ENCODE results near the gene MDM4. TPM values are rescaled to one million over a fixed set of nuclear protein-coding genes. Genes with fewer than 3 reads are reported as not detected.

Gene MDM4
- total RNA-seq, 4 donors from 2014 or later = 21.6 to 51.1 (median 28.5) TPM

- no peaks in the 10 kb centered on the region for H3K27me3 ChIP-seq
- no peak overlapping the region for H3K4me3 ChIP-seq
- no peak for DNase-seq (ENCODE audit: extremely low spot score)
- whole genome bisulfite sequencing = 54% methylated on average over 2 of the region's 2 CpGs
- H3K9me3 ChIP-seq = no peaks in the 10 kb centered on the region
- H3K4me1 ChIP-seq = no peaks in the 10 kb centered on the region
- H3K36me3 ChIP-seq = peaks cover 72 to 100% (median 95%) of the 10 kb centered on the region in 4 donors
- TF ChIP-seq CTCF (IDR thresholded peaks at IDR 0.05) (no peak), POLR2A (IDR thresholded peaks at IDR 0.05; ENCODE audit: low read depth) (no peak)
- peak overlapping the region in 1 of 4 donors; percentile 18 for H3K27ac ChIP-seq (replicated peaks in 1 of 4)
- intact Hi-C loops (cut with DNase I) = no loop called here
Observed at GRCh38 chr1:204545881-204546280, 29.7 kb downstream of the MDM4 start.

DNA sequence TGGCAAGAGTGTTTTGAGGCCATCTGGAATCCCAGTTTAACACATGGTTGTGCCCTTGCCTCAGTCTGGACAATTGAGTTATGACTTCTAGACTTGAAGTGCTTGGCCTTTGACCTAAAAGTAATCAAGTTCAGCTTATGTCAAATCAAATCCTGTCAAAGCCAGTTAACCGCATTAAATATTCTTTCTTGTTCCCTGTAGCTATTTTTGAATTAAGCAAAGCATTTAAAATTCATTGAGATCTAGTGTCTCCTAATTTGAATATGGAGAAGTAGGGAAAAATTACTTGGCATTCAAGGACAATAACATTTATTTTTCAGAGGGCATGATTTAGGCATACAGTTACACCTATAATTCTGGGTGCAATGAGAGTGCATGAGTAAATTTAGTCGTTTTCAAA is 32.1 kb downstream of the MDM4 start:
- no peaks in the 10 kb centered on the region for H3K4me1 ChIP-seq
- H3K27me3 ChIP-seq = no peaks in the 10 kb centered on the region
- no peak for DNase-seq (ENCODE audit: extremely low spot score)
- no peak overlapping the region for H3K27ac ChIP-seq (replicated peaks in 1 of 4)
- peaks cover 65 to 100% (median 84%) of the 10 kb centered on the region in 4 donors for H3K36me3 ChIP-seq
- intact Hi-C loops (cut with DNase I) = no loop called here
- 87% methylated on average over 2 of the region's 2 CpGs for WGBS
- TF ChIP-seq CTCF (IDR thresholded peaks at IDR 0.05) = no peak
- TF ChIP-seq EP300 (IDR thresholded peaks at IDR 0.05) = no peak
- TF ChIP-seq POLR2AphosphoS5 (IDR thresholded peaks at IDR 0.05) = no peak
- no peak for TF ChIP-seq POLR2A (IDR thresholded peaks at IDR 0.05; ENCODE audit: low read depth)
- H3K4me3 ChIP-seq = no peak overlapping the region
- H3K9me3 ChIP-seq = no peaks in the 10 kb centered on the region

DNA sequence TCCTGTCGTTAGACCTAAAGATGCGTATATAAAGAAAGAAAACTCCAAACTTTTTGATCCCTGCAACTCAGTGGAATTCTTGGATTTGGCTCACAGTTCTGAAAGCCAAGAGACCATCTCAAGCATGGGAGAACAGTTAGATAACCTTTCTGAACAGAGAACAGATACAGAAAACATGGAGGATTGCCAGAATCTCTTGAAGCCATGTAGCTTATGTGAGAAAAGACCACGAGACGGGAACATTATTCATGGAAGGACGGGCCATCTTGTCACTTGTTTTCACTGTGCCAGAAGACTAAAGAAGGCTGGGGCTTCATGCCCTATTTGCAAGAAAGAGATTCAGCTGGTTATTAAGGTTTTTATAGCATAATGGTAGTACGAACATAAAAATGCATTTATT is 33.1 kb downstream of the MDM4 start:
- H3K27me3 ChIP-seq = no peaks in the 10 kb centered on the region
- TF ChIP-seq EP300 (IDR thresholded peaks at IDR 0.05) = no peak
- TF ChIP-seq CTCF (IDR thresholded peaks at IDR 0.05) = no peak
- TF ChIP-seq POLR2AphosphoS5 (IDR thresholded peaks at IDR 0.05) = no peak
- no peak for TF ChIP-seq POLR2A (IDR thresholded peaks at IDR 0.05; ENCODE audit: low read depth)
- H3K4me3 ChIP-seq = no peak overlapping the region
- intact Hi-C loops (cut with DNase I) = no loop called here
- DNase-seq (ENCODE audit: extremely low spot score) = no peak
- no peaks in the 10 kb centered on the region for H3K9me3 ChIP-seq
- 82% methylated on average over 6 of the region's 6 CpGs for WGBS
- H3K27ac ChIP-seq (replicated peaks in 1 of 4) = no peak overlapping the region
- peaks cover 60 to 98% (median 78%) of the 10 kb centered on the region in 4 donors for H3K36me3 ChIP-seq
- no peaks in the 10 kb centered on the region for H3K4me1 ChIP-seq

DNA sequence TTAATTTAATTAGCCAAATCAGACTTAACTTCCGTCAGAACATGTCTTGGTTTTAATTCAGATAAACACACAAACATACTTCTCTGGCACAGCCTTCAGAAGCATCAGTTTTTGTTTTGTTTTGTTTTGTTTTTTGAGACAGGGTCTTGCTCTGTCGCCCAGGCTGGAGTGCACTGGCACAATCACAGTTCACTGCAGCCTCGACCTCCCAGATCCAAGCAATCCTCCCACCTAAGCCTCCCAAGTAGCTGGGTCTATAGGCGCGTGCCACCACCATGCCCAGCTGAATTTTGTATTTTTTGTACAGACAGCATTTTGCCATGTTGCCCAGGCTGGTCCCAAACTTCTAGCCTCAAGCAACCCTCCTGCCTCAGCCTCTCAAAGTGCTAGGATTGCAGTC is 34.7 kb downstream of the MDM4 start:
- Histone ChIP-seq H3K27ac (replicated peaks in 1 of 4) (no peak overlapping the region), H3K27me3 (no peaks in the 10 kb centered on the region), H3K4me3 (no peak overlapping the region), H3K9me3 (no peaks in the 10 kb centered on the region), H3K4me1 (no peaks in the 10 kb centered on the region), H3K36me3 (peaks cover 51 to 88% (median 69%) of the 10 kb centered on the region in 4 donors)
- TF ChIP-seq POLR2AphosphoS5 (IDR thresholded peaks at IDR 0.05) (no peak), CTCF (IDR thresholded peaks at IDR 0.05) (no peak), EP300 (IDR thresholded peaks at IDR 0.05) (no peak), POLR2A (IDR thresholded peaks at IDR 0.05; ENCODE audit: low read depth) (no peak)
- WGBS = 85% methylated on average over 5 of the region's 5 CpGs
- intact Hi-C loops (cut with DNase I) = no loop called here
- no peak for DNase-seq (ENCODE audit: extremely low spot score)

DNA sequence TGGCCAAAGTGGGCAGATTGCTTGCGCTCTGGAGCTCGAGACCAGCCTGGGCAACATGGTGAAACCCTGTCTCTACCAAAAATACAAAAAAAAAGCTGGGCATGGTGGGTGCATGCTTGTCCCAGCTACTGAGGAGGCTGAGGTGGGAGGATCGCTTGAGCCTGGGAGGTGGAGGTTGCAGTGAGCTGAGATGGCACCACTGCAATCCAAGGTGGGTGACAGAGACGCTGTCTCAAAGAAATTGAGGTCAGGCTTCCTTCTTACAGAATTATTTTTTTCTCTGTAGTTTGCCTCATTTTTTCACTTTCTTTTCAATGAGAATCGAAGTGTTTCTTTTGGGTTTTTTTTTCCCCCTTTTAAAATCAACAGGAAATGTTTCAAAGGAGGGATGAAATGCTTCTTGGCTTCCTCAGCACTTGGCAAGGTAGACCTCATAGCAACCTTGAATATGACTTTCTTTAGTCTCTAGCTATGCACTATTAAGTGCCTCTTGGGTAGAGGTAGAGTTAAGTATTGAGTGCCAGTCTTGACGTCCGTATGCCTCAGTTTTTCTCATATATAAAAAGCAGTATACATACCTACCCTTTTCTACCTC is 40.3 kb downstream of the MDM4 start:
- Histone ChIP-seq H3K27ac (replicated peaks in 1 of 4) (no peak overlapping the region), H3K9me3 (no peaks in the 10 kb centered on the region), H3K4me3 (no peak overlapping the region), H3K36me3 (peaks cover 6 to 53% (median 26%) of the 10 kb centered on the region in 4 donors), H3K27me3 (no peaks in the 10 kb centered on the region), H3K4me1 (no peaks in the 10 kb centered on the region)
- WGBS = 85% methylated on average over 7 of the region's 7 CpGs
- no peak for TF ChIP-seq POLR2AphosphoS5 (IDR thresholded peaks at IDR 0.05)
- TF ChIP-seq EP300 (IDR thresholded peaks at IDR 0.05) = no peak
- TF ChIP-seq CTCF (IDR thresholded peaks at IDR 0.05) = no peak
- TF ChIP-seq POLR2A (IDR thresholded peaks at IDR 0.05; ENCODE audit: low read depth) = no peak
- intact Hi-C loops (cut with DNase I) = no loop called here
- no peak for DNase-seq (ENCODE audit: extremely low spot score)
